Tibial nerve (tissue), 4 donors: ENCODE results near the gene SLC35F5.

Experiments used
- CTCF ChIP-seq, 5 experiments: fragments of 200-600 bp in 3 of 5; fragments of 450-650 bp in 2 of 5; sonication (generic) in 3 of 5; IDR thresholded peaks; one replicate each; pipeline ENCODE4 v1.5.1; 2016 to 2019; ENCODE audit warnings: antibody characterized with exemption in 5 of 5, mild to moderate bottlenecking in 3 of 5, moderate library complexity in 2 of 5
- EP300 ChIP-seq, 2 donors: sonication (generic); formaldehyde crosslinking; IDR thresholded peaks; one replicate each; pipeline ENCODE4 v1.6.1; 2017; ENCODE audit warnings: antibody characterized with exemption in 2 of 2, mild to moderate bottlenecking in 1 of 2
- POLR2A ChIP-seq, 2 donors: fragments of 450-650 bp; IDR thresholded peaks; one replicate each; pipeline ENCODE4 v1.6.1; 2017; ENCODE audit warnings: antibody characterized with exemption in 2 of 2, mild to moderate bottlenecking in 2 of 2, moderate library complexity in 2 of 2

DNA sequence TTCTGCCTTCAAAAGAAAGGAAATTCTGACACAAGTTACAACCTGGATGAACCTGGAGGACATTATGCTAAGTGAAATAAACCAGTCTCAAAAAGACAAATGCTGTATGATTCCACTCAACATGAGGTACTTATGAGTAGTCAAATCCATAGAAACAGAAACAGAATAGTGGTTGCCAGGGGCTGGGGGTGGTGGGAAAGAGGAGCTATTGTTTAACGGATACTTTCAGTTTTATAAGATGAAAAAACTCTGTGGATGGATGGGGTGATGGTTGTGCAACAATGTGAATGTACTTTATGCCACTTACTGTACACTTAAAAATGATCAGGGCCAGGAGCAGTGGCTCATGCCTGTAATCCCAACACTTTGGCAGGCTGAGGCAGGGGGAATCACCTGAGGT is 15.4 kb downstream of the SLC35F5 start:
- TF ChIP-seq POLR2A (IDR thresholded peaks at IDR 0.05) (no peak), CTCF (IDR thresholded peaks at IDR 0.05) (no peak), EP300 (IDR thresholded peaks at IDR 0.05) (no peak)
